Left colon (tissue), 2 donors: ENCODE measurements around the gene SBK2. TPM values are rescaled to one million over a fixed set of nuclear protein-coding genes. Genes with fewer than 3 reads are reported as not detected.
"Not testable (repeated sequence)": the region's sequence is repeated elsewhere in the genome, so short reads cannot be mapped to it uniquely, and the experiment has no call there.

ENCODE experiments used
- ATAC-seq: fragments of 200-7000 bp; cut with Tn5 transposase; one replicate; pipeline ENCODE4 v1.9.1; 2020; ENCODE audit warnings: mild to moderate bottlenecking, moderate library complexity
- DNase-seq, 2 donors: peaks; one replicate each; pipeline ENCODE4 v3.0.0-alpha.2; 2020
- intact Hi-C, 2 donors: fragments of 100-400 bp; cut with DNase I in 1 of 2; cut with micrococcal nuclease in 1 of 2; formaldehyde crosslinking; loops; one replicate each; pipeline versions ENCODE4 v1.11.2 to v1.14.0; 2022; cut with DNase I, micrococcal nuclease
- total RNA-seq, 2 donors: library from RNA; stranded (reverse); fragmentation: NEBNext Ultra II Directional; extraction: Animal tissue kit (Norgen Biotek cat#: 25700); gene quantifications; one replicate each; pipeline ENCODE4 v1.2.1, GENCODE V29; 2021
- donor health status: DM: no; HTN: no; CAD: no.
- donor health status: DM: yes; HTN: yes; CAD: no.

SBK2 gene
- total RNA-seq, 2 donors from 2014 or later, result not detected

DNA sequence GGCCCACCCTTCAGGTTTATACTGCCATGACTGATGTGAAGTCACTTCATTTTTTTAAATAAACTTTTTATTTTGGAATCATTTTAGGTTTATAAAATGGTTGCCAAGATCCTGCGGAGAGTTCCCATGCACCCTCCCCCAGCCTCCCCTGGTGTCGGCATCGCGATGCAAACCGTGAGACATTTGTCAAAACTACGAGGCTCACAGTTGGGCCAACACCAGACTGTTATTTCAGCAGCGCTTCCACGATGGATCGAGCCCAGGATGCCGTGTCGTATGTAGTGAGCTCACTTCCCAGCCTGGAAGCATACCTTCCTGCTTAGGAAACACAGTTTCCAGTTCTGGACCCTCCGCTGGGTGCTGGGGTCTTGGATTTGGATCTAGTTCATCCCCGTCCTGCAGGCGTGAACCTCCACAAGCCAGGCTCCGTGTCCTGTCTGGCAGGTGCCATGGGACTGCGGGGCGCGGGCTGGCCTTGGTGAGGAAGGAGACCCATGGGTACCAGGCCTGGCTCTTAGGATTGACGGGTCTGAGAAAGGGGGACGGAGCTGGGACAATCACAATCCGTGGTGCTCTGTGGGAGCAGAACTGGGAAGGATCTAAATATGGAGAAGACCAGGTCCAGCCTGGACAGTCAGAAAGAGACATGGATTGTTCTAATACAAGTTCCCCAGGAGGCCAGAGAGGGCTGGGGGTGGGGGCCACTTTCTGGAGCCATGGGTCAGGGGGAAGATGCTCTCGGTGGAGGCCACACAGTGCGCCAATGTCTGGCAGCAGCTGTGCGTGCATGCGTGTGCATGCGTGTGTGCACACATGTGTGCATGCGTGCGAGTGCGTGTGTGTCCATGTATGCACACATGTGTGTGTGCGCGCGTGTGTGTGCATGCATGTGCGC lies 2.4 kb upstream of the SBK2 start:
- ATAC-seq (no peak), DNase-seq (no peak)
- intact Hi-C loops, result no loop called here

DNA sequence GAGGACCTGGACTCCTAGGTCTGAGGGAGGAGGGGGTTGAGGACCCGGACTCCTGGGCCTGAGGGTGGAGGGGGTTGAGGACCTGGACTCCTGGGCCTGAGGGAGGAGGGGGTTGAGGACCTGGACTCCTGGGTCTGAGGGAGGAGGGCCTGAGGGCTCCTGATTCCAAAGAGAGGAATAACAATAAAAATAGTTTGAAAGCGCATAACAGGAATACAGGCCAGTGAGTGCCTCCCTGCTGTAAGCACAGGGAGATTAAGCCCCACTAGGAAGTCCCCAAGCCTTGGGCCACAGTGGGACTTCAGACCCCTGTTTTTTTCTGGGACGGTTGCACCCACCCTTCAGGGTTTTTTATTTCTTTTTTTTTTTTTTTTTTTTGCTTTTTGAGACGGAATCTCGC lies 1.2 kb upstream of the SBK2 start:
- intact Hi-C loops, result no loop called here
- no peak for ATAC-seq
- no peak for DNase-seq

DNA sequence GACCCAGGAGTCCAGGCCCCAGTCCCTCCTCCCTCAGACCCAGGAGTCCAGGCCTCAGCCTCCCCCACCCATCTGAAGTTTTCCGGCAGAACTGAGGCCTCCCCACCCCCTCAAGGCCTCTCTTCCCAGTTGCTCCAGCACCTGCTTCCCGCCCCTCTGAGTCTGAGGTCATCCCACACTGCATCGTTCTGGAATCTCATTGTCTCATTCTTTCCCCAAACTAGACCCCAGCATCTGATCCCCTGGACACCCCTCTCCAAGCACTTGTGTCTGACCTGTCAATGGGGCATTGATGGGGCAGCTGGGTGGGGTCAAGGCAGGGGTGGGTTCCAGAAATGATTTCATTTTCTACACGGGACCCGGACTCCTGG lies 793 bp upstream of the SBK2 start:
- intact Hi-C loops, result no loop called here
- no peak for DNase-seq
- ATAC-seq, result no peak

DNA sequence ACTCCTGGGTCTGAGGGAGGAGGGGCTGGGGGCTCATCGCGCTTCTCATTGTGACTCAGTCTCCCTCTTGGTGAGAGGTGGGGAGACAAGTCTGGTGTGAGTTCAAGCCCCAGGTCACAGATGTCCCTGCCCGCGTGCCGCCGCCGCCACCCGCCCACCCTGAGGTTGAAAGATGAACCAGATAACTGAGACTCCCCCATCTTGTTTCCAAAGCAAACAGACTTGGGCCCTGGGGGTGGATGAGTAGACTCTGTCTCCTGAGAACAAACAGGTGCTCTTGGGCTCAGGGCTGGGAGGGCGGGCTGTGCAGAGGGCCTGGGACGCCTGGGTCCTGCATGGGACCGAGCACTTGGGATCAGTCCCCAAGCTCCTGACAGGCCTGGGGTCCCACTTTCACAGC lies 567 bp downstream of the SBK2 start:
- ATAC-seq, result no peak
- intact Hi-C loops, result no loop called here
- DNase-seq, result no peak

DNA sequence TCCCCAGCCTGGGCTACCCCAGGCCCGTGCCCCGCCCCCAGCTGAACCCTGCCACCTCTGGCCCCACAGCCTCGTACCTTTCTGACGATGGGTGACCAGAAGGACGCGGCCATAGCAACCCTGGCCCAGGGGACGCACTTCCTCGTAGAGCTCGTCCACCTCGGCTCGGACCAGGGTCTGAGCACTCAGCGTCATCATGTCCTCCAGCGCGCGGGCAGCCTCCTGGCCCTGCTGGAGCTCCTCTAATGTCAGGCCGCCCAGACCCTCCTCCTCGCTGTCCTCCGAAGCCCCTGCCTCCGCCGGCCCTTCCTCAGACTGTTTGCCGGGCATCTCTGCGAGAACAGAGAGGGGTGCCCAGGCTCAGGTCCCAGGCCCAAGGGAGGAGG lies 975 bp downstream of the SBK2 start:
- intact Hi-C loops, result no loop called here
- no peak for DNase-seq
- no peak for ATAC-seq

DNA sequence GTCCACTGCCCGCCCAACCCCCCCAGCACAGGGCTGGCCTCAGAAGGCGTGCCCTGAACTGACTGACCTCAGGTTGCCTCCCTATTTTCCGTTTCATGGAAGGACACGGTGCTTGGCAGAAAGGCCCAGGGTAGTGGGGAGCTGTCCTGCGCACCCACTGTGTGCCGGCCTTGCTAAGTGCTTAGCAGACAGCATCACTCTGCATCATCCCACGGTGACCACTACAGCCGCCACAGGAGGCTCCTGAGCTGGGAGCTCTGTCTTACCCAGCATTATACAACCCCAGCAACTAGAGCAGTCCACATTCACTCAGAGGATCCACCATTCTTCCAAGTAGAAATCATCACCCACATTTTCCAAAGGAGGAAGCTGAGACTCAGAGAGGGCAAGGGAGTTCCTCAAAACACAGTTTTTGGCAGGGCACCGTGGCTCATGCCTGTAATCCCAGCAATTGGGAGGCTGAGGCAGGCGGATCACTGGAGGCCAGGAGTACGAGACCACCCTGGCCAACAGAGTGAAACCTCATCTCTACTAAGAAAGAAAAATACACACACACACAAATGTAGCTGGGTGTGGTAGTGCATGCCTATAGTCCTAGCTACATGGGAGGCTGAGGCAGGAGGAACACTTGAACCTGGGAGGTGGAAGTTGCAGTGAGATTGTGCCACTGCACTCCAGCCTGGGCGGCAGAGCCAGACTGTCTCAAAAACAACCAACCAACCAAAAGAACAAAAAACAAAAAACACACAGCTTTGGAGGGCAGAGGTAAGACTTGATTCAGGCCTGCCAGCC lies 1.6 kb downstream of the SBK2 start:
- DNase-seq, result no peak
- ATAC-seq, result no peak
- intact Hi-C loops, result no loop called here

DNA sequence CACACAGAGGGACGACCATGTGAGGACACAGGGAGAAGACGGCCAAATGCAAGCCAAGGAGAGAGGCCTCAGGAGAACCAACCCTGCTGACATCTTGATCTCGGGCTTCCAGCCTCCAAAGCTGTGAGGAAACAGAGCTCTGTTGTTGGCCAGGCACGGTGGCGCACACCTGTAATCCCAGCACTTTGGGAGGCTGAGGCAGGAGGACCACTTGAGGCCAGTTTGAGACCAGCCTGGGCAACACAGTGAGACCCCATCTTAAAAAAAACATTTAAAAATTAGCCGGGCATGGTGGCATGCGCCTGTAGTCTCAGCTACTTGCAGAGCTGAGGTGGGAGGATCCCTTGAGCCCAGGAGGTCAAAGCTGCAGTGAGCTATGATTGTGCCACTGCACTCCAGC lies 2.7 kb downstream of the SBK2 start:
- ATAC-seq, intact Hi-C loops, DNase-seq: not testable (repeated sequence)

DNA sequence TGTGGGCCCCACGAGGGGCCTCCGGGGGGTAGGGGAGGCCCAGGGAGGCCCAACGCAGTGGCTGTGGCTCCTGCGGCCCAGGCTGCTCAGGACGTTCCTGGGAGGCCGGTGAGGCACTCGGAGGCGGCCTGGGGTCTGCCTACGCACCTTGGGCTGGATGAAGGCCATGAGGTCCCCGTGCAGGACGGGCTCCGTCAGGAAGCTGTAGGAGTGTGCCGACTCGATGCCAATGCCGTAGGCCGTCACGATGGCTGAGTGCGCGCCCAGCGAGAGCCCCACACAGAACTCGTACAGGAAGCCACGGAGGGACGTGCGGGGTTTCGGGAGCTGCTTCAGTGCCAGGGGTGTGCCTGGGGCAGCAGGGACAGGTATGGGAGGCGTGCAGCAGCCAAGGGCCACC lies 5.9 kb downstream of the SBK2 start:
- DNase-seq (no peak), ATAC-seq (no peak)
- intact Hi-C loops, result no loop called here

DNA sequence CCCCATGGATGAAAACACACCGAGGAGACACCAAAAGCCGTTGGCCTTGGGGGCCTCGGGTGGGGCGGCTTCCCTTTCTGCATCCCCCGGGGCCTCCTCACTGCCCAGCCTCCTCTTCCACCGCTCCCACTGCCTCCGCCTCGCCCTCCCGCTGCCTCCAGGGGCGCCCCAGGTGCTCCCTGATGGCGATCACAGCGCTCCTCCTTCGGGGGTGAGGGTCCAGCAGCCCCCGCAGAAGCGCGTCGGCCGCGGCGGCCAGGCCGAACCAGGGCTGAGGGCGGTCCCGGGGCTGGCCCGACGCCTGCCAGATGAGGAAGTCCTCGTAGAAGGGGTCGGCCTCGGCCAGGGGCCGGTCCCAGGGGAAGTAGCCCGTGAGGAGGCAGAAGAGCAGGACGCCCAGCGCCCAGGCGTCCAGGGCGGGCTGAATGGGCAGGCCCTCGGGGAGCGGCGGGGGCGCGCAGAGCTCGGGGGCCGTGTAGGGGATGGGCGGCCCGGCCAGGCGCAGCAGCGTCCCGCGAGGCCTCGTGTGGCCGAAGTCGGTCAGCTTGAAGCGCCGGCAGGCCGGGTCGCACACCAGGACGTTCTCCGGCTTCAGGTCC lies 7.2 kb downstream of the SBK2 start:
- intact Hi-C loops, result no loop called here
- no peak for DNase-seq
- ATAC-seq, result no peak

DNA sequence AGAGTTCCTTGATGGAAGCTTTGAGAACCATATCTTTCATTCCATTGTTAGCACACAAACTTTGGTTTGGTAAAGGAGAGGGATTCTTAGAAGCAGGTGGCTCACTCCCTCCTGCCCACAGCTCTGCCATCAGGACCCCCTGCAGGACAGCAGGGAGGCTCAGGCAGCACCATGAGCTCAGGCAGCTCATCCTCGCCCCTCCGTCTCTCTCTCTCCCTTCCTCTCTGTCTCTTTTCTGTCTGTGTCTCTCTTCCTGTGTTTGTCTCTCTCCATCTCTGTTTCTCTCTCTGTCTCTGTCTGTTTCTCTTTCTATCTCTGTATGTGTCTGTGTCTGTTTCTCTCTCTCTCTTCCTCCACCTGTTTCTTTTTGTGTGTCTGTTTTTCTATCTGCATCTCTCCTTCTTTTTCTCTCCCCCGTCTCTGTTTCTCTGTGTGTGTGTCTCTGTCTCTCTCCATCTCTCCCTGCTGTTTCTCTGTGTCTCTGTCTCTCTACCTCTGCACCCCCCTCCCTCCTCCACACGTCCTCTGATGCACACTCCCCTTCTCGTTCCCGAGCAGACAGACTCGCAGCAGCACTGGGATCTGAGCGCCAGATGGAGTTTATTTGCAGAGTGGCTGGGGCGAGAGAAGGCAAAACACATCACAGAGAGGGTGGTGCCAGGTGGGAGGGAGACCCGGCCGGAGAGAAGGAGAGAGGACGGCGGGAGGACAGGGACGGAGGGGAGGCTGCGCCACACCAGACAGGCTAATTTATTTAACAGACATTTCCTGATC lies 8.7 kb downstream of the SBK2 start:
- peak; percentile 22 for ATAC-seq
- DNase-seq, result no peak
- intact Hi-C loops, result no loop called here

DNA sequence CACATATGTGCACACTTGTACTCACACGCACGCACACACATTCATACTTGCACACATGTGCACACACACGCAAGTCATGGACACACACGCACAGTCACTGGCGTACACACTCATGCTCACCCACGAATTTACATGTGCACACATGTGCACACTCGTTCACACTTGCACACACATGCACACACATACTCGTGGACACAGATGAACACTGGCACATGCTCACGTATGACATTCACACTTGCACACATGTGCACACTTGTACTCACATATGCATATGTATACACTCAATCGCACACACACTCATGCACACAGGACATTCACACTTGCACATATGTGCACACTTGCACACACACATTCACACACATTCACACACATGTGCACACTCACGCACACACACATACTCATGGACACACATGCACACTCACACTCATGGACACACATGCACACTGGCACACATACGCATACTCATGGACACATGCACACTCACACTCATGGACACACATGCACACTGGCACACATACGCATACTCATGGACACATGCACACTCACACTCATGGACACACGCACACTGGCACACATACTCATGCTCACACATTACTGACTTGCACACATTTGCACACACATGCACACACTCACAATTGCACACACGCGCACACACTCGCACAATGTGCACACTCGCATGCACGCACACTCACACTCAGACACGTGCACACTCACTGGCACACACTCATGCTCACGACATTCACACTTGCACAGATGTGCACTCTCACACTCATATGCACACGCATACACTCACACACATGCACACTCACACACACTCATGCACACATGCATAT lies 9.5 kb downstream of the SBK2 start:
- intact Hi-C loops, result no loop called here
- DNase-seq (no peak), ATAC-seq (no peak)

DNA sequence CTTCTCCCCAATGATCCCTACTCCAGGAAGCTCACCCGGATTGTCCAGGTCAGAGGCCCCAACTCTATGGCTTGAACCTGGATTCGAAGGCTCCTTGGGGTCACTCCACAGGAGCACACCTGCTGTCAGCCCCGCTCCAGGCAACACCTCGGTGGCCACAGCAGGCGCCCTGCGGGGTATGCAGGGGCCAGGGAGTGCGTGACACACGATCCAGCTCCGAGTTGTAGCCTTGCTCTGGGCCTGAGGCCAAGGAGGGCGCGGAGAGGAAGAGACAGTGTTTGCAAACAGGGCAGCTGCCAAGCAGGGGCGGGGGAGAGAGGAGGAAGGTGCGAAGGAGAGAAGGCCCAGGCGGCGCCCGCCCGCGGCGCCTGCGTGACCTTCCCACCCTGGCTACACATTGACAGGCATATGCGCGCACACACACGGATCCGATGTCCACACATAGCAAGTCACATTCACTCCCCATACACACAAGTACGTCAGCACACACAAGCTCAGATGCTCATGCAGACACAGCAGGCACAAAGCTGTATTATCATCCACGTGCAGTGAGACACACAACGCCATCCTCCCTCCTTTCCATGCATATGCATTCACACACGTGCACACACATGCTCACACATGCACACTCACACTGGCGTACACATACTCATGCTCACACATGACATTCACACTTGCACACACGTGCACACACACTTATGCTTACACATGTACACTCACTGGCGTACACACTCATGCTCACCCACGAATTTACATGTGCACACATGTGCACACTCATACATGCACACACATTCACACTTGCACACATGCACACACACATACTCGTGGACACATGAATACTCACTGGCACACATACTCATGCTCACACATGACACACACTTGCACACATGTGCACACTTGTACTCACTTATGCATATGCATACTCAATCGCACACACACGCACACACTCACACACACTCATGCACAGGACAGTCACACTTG lies 10.4 kb downstream of the SBK2 start:
- intact Hi-C loops, result no loop called here
- ATAC-seq, result peak; percentile 96
- peak; percentile 85 to 87 for DNase-seq

DNA sequence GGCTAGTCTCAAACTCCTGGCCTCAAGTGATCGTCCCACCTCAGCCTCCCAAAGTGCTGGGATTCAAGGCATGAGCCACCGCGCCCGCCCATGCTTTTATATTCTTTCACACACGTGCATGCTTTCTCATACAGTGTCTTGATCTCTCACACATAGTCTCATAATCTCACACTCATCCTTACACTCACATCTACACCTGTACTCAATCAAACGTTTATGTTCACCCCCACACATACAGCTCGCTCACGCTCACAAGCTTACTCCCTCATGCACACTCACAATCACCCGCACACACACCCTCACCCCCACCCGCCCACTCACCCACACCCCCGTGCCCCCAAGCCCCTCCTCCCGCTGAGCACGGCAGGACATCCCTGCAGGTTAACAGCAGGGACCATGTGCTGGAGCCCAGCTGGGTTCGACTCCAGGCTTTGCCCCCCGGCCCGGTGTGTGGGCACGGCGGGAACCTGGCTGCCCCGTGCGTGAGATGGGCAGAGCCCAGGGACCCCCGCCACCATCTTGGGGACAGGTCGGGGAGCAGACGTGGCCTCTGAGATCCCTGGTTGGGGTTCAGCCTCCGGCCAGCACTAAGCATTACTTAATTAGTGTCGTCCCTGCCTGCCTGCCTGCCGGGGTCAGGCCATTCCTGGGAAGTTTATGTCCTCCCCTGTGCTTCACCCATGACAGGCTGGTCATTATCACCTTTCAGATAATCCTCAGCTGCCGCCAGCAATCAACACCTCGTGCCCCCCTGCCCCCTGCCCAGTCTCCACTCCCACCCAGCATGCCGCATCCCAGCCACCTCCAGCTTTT lies 11.4 kb downstream of the SBK2 start:
- intact Hi-C loops, result no loop called here
- DNase-seq, result no peak
- ATAC-seq, result no peak

DNA sequence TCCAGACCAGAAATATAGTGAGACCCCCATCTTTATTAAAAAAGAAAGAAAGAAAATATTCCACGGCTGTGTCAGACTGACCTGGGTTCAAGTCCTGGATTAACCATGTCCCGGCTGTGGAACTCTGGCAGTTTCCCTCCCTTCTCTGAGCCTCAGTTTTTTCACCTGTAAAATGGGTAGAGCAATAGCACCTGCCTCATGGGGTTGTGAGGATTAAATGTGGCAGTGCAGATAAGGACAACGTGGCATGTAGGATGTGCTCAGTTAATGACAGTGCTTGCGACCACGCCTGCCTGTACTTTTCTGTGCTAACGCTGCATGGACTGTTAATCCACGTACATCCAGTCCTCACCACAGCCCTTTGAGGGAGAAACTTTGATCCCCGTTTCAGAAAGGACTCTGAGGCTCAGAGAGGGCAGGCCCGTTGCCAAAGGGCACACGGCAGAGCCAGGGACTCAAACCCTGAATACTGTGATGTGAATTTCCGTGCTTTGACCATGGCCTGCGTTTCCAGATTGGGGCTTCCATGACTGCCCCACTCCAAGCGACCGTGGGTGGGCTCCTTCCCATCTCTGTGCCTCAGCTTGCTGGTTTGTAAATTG lies 16.1 kb downstream of the SBK2 start:
- intact Hi-C loops, result no loop called here
- no peak for DNase-seq
- ATAC-seq, result no peak

DNA sequence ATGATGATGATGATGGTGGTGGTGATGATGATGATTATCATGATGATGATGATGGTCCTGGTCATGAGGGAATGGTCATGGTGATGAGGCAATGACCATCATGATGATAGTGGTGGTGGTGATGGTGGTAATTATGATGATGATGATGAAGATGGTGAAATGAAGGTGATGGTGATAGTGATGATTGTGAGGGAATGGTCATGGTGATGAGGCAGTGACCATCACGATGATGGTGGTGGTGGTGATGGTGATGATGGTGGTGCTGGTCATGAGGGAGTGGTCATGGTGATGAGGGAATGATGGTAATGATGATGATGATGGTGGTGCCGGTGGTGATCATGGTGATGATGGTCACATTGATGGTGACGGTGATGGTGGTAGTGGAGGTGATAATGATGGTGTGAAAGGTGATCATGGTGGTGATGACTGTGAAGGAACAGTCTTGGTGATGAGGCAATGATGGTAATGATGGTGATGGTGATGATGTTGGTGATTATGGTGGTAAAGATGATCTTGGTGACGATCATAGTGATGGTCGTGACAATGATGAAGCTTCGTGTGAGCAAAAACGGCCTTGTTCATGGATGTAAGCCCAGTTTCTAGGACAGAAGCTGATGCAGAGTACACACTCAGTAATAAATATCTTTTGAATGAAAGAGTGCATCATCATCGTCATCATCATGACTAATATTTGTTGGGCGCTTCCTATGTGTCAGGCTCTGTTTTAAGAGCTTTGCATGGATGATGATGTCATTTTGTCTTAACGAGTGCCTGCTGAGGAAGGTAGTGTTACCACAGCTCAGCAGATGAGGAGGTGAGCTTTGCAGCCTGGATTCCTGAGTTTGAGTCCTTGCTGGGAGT lies 17.3 kb downstream of the SBK2 start:
- DNase-seq, result no peak
- intact Hi-C loops, result loop anchor here in 1 of 2 donors (10.0 kb wide), 2 partner anchors 85 to 115 kb away; partner anchors contain the start of genes ZNF524 and ZNF865
- no peak for ATAC-seq
